ENCODE results near the gene HECTD1.

DNA sequence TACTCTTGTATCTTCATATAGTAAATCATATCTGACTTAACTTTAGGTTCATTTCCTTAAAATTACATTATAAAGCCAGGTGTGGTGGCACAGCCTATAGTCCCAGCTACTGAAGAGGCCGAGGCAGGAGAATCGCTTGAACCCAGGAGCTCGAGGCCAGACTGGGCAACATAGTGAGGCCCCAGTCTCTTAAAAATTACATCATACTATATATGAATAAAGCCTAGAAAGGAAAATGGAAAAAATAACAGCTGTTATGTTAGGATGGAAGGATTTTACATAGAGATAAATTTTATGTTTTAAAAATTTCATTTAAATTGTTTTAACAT, 4.2 kb downstream of the HECTD1 start:
- TF ChIP-seq, protein P1, sequence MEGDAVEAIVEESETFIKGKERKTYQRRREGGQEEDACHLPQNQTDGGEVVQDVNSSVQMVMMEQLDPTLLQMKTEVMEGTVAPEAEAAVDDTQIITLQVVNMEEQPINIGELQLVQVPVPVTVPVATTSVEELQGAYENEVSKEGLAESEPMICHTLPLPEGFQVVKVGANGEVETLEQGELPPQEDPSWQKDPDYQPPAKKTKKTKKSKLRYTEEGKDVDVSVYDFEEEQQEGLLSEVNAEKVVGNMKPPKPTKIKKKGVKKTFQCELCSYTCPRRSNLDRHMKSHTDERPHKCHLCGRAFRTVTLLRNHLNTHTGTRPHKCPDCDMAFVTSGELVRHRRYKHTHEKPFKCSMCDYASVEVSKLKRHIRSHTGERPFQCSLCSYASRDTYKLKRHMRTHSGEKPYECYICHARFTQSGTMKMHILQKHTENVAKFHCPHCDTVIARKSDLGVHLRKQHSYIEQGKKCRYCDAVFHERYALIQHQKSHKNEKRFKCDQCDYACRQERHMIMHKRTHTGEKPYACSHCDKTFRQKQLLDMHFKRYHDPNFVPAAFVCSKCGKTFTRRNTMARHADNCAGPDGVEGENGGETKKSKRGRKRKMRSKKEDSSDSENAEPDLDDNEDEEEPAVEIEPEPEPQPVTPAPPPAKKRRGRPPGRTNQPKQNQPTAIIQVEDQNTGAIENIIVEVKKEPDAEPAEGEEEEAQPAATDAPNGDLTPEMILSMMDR (IDR thresholded peaks at IDR 0.05): no peak
- no peak for TF ChIP-seq POLR2A (IDR thresholded peaks at IDR 0.05; ENCODE audit: low read depth)
